Stimulated activated CD8-positive, alpha-beta memory T cell treated with anti-CD3 and anti-CD28 coated beads, Interleukin-15, amount 100 ng/mL, for 1 hour (primary cell): ENCODE measurements around the gene ZNF624.
A peak's percentile ranks its signal among the peaks of the same experiment; 100 is the strongest.

Experiments used
- DNase-seq: peaks from one replicate; pipeline ENCODE4 v3.0.0-alpha.2; 2020; ENCODE audit warnings: low read depth

Gene ZNF624

DNA sequence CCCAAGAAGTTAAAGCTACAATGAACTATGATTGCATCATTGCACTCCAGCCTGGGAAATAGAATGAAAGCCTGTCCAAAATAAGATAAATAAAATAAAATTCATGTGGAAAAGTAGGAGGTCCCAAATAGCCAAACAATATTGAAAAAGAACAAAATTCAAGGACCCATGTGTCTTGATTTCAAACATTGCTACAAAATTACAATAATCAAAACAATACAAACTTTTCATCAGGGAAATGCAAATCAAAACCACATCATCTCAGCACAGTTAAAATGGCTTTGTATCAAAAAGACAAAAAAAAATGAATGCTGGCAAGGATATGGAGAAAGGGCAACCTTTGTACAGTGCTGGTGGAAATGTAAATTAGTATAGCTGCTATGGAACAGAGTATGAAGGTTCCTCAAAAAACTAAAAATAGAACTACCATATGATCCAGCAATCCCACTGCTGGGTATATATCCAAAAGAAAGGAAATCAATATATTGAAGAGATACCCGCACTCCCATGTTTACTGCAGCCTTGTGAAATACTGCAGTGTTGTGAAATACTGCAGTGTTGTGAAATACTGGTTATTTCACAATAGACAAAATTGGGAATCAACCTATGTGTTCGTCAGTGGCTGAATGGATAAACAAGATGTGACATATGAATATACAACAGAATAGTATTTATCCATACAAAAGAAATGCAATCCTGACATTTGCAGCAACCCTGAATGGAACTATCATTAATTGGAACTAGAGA lies 60.1 kb downstream of the ZNF624 start:
- no peak for DNase-seq

DNA sequence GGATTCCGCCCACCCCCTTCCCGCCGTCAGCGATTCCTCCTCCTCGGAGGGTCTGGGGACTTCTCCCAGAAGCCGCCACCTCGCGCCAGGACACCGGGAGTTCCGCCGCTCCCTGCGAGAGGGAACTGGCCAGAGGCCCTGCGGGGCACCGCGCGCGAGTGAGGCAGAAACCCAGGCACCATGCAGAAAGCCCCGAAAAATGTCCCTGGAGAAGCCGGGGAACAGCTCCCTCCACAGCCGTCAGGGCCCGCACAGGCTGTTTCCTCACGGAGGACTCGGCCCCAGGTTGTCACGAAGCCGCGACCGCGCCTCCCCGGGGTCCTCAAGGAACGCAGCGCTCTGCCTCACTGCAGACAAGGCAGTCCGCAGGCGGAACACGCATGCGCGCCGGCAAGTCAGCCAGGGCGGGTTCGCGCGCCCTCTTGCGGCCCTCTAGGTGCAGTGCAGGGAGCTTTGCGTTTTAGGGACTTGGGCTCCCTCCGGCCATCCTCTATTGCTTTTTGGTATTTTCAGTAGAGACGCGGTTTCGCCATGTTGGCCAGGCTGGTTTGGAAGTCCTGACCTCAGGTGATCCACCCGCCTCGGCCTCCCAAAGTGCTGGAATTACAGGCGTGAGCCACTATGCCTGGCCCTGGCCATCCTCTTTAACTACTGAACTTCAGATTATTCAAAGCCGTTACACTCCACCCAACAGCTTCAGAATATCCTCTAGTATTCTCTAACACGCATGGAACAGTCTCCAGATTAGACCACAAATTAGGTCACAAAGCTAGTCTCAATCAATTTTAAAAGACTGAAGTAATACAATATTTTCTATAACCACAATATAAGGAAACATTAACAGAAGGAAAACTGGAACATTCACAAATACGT lies 64.3 kb downstream of the ZNF624 start:
- DNase-seq, result peak; percentile 85

DNA sequence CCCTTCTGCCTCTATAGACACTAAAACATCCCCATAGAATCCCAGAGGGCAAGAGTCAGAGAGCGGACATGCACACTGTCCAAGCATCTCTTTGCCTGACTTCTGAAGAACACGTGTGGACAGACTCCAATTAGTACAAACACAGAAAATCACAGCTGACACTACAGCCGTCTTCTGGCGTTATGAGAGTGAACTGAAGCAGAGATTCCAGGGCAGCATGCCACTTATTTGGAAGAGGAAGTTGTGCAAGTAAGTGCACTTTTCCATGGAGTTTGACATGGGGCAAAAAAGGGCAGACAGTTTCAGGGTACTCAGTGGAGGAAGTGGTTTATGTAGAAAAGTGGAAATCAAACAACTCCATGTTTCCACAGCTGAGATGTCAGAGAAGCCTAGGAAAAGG lies 67.9 kb downstream of the ZNF624 start:
- DNase-seq, result no peak

DNA sequence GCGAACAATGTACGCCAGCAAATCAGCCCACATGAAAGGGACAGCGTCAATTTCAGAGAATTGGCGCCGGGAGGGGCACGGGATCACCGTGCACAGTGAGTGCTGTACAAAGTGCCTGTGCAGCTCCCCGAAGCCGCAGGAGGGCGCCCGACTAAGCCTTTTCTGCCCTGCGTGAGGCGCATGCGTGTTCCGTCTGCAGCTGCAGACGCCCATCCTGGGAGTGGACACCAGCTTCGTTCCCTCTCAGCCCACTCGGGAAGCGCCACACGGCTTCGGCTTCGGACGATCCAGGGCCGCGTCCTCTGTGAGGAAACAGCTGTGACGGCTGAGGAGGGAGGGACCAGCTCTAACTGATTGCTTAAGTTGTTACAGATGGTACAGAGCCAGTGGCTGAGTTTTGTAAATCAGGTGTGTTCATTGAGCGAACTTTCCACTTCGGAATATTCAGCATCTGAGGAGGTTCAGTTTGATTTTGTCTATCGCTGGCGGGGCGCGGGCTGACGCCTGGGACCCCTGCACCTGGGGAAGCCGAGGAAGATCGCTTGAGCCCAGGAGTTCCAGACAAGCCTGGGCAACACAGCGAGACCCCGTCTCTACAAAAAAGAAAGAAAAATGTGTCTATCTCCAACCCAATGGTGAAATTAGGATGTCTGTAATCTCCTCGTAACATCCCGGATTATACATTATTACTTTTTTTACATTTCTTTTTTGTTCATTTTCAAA lies 69.2 kb downstream of the ZNF624 start:
- DNase-seq, result peak; percentile 88

DNA sequence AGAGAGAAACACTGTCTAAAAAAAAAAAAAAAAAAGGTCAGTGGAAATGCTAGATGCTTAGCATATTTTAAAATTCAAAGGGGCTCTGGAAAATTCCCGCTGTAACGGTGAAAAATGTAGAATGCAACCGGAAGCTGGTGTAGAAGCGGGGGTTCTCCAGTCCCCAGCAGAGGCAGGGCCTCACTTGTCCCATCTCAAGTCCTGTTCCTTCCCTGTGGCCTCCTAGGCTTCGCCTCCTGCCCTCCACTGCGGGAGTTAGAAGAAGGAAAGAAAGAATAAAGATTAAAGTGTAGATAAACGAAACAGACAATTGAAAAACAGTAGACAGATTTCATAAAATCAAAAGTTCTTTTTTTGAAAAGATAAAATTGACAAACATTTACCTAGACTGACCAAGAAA lies 69.9 kb downstream of the ZNF624 start:
- DNase-seq, result no peak

DNA sequence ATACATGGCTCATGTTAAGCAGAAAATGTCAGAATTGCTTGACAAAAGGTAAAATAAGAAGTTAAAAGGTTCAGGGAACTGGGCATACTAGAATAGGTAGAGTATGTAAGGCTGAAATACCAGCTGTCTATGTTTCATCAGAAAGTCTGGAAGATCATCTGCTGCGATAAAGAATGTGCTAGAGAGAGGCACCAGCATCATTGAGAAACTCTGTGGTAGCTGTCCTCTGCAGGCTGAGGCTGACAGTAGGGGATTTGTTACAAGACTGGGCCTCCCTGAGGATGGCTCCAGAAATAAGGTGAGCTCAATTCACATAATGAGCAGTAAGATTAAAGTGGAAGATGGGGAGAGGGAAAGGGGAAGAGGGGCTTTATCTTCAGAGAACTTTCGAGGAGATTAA lies 80.2 kb downstream of the ZNF624 start:
- no peak for DNase-seq
